NCI-H82 treated with DMSO at 0.1 percent for 48 hours (cell line): ENCODE measurements around the gene LMOD2.

Experiments used
- DNase-seq: peaks from one replicate; lab custom pipeline; 2025; ENCODE audit not compliant: unreplicated experiment; lab: John Stamatoyannopoulos, UW

Gene LMOD2

DNA sequence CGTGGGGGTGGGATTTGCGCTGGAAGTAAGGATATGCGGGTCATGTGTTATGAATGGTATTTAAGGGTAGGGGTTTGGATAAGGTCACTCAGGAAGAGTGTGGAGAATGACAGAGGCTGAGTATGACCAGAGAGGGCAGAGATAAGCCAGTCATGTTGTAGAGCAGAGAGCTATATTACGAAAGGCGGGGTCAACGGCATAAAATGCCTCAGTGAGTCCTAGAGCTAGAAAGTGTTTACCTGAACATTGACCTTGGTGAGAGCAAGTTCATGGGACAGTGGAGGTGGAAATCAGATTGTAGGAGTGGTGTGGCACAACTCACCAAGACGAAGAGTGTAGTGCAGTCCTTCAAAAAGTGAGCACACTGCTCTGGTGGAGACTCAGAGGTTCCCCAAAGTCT is 13.8 kb downstream of the LMOD2 start:
- DNase-seq = no peak

DNA sequence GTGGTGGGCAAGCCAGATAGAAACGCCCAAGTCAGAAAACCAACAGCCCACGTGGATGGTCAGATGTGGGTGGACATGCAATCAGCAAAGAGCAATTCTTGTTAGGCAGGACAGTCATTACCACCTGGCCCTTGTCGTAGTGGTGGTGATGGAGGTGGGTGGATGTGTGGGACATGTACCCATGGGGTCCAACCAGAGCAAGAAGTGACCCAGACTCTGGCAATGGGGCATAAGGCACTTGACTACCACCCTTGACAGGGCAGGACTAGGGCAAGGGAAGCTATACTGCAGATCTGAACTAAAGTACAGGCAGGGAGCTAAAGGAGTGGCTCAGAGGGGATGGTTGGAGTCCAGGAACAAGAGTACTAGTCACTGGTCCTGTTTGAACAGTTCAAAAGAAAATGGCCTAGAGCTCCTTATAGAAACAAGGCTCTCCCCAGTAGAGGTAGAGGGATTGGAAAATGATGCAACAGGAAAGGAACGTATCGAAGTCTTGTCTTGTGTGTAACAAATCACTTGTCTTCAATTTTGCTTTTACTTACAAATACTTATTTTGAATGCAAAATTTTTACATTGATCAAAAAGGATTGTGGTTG is 17.6 kb downstream of the LMOD2 start:
- no peak for DNase-seq

DNA sequence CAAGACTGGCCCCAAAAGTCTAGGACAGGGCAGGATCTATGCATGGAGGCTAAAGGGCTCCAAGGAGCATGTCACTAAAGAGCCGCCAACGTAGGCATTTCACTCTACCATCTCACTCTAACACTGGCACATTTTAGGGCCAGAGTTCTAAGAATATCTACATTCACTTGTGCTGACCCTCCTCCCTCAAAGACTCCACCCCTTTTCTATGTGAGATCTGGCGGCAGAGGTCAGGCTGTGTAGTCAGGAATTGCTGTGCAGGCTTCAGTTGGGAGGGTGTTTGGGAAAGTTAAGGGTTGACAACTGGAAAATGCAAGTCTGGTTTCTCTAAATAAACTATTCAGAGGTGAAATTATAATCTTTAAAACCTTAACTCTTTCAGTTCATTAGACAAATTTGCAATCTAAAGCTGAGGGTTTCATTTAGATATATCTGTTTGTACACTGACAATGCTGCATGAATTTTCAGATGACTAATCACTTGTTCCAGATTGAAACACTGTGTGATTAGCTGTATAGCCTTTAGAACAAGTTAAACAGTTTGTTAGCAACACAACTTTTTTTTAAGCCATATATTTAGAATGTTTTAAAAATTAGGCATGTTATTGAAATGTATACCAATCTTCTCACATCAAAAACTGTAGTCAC is 18.2 kb downstream of the LMOD2 start:
- DNase-seq = no peak

DNA sequence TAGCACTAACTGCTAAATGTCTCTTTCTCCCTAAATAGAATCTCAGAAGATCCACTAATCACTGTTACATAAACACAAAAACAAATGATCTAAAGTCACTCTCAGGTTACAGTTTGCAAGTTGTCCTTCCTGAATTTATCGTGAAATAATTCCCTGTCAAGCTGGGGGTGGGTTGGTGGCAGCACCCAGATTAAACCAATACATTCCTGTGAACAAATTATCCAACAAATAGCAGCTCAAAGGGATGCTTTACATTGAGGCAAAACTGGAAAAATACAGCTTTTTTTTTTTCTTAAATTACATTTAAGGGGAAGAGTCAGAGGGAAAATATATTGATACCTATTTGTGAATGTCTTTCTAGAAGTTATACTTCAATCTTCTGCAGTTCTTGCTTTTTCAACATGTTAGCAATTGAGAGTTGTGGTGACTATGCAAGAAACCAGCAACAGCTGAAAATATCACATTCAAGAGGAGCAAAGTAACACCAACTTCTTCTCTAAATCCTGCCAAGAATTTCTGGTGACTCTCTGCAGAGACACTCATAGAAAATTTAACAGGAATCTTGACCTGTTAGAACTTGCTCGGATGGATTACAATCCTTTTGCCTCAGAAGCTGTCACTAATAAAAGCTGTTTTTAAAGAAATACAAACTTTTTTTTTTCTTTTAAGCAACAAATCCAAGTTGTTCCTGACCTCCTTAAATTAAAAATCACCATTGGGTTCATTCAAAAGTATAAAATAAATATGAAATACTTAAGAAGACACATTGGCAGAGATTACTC is 18.9 kb downstream of the LMOD2 start:
- DNase-seq = no peak

DNA sequence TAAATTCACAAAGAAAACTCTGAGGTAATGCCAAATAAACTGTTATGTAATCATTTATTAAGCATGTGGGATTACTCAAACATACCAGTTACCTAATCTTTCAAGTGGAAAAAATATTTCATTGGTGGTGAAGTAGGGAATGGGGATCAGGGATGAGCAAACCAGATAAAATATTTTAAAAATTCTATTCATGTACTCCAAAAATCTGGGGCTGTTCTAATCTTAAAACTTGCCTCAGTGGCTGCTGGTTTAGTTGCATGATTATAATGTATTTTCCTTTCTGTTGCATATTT is 19.5 kb downstream of the LMOD2 start:
- DNase-seq = no peak

DNA sequence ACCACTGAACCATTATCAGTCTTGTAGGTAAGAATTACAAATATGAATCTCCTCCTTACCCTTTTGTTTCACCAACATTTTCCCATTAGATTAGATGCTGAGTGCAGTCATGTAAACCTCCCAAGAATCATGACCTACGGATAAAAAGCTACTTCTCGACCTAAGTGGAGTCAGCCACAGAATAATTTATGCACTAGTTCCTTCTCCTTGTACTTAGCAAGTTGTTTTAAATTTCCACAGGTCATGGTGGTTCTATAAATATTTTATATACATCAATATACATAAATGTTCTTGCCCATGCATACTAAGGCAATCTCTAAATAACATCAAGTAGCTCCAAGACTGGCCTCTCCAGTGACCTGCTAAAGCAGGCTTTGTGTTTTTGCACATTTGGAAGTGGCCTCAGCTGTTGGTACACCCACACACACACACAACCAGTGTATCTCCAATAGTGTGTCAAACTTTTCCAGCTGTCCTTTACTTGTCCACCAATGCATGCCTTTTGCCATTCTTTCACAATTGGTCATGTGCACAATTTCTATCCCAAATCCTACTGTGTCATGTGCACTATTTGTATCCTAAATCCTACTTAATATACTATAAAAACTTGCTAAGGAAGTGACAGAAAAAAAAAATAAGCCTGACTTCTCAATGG is 21.5 kb downstream of the LMOD2 start:
- no peak for DNase-seq

DNA sequence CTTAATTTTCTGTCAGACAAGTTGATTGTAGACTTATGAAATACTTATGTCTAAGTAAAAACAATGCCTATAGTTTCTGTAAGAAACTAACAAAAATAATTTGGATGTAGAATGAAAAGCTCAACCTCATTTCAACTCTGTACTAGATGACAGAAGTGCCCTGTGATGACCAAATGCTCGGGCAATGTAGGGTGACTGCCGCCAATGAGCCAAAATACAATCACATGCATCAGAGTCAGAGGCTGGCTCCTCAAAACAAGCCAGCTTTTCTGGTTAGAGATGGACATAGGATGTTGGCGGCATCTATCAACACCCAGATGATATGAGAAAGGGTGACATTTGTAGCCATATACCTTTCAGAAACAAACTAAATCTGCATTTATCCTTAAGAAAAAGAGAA is 23.9 kb downstream of the LMOD2 start:
- no peak for DNase-seq

DNA sequence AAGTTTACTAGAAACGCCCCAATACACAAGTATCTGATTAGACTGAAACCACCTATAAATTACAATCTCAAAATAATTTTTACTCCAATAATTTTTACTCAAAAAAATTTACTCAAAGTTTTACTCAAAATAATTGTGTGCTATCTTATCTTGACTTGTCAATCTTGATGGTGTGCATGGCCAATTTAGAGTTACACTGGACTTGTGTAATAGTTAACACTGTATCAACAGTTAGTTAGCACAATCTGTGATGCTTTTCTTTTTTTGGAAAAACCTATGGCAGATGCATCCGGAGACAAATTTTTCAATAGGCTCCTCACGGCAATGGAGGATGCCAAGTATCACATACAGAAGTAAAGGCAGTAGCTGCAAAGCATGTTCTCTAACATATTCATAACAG is 24.9 kb downstream of the LMOD2 start:
- DNase-seq = no peak

DNA sequence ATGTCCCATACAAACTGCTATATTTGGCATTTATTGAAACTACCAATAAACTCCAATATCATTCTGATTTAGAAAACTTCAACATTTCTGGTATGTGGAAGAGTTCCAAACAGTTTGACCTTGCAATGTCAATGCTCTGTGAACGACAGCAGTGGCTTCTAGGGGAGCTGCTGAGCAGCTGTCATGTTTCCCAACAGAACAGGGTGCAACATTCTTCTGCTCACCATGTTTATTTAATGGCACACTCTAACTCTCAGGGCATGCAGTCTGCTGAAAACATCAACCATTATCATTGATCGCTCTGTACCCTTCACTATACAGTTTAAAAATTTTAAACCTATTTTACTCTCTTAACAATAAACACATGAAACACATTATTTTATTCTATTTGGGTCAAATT is 25.9 kb downstream of the LMOD2 start:
- no peak for DNase-seq

DNA sequence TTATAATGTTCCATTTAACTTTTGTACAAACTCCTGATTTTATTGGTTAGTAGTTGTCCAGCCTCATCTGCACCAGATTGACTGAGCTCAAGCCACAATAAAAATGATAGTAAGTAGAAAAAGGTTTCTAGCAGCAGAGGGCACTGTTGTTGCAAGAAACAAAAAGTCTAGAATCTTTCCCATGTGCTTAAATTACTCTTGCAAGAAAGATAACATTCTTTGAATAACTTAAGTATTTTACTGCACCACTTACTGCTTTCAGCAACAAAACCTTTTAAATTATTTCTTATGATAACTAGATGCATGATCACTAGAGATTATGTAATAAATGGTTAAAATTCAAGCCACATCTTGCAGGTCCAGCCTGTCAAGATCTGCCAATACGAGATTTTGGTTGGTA is 27.0 kb downstream of the LMOD2 start:
- DNase-seq = peak; percentile 20

DNA sequence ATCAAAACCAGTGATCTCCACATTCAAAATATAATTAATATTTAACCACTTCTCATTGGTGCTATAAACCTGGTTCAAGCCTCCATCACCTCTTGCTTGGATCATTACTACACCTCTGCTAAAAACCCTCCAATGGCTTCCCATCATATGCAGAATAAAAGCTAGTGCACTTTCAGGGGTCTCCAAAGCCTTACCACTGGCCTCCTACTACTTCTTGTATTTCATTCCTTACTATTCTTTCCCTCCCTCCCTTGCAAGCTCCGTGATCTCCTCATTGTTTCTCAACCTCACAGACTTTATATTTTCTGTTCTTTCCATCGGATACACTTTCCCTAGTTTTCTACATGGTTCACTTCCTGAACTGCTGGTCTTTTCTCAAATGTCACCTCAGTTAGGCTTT is 31.5 kb downstream of the LMOD2 start:
- DNase-seq = no peak

DNA sequence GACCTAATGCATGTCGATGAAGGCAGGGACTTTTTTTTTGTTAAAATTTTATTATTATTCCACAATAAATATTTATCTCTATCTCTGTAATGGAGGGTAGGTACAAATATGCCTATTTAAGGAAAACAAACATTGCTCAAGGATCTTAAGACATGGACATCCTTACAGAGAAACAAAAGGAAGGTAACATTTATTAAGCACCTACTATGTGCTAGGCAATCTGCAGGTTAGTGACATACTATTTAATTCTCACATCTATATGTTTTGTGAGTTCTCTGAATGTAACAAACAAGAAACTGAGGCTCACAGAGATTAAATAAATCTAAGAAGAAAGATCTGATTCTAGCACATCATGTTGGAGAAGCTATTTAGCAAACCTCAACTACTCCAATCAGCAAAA is 32.1 kb downstream of the LMOD2 start:
- DNase-seq = no peak

DNA sequence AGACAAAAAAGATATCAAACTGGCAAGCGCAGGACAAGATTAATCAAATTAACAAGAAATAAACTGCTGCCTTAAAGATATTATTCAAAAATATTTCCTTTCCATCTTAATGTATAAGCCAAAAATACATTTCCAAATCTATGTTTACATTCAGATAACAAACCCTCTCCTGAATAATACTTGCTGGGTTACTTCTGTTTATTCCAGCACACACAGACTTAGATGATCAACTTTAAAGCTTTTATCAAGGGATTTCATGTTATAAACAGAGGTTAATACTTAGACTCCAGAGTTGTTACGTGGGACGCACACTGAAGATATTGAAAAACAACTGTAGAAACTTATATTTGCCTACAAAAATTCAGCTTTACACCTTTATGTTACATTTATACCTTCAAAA is 33.6 kb downstream of the LMOD2 start:
- no peak for DNase-seq

DNA sequence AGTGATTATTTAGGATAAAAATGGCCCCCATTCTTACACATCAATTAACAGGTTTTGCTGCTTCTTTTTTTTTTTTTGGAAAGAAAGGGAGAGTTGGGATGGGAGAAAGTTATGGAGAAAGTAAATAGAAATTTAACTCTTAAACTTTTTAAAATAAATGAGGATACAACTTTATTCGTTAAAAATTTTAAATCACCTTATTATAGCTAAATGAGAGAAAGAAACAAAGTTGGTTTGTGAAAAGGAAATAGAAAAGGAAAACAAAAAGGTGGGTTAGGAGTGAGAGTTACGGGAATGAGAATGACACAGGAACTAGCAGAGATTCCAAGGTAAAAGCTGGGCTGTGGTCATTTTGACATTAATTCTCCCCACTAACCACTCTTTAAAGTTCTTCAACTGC is 34.9 kb downstream of the LMOD2 start:
- DNase-seq = no peak

DNA sequence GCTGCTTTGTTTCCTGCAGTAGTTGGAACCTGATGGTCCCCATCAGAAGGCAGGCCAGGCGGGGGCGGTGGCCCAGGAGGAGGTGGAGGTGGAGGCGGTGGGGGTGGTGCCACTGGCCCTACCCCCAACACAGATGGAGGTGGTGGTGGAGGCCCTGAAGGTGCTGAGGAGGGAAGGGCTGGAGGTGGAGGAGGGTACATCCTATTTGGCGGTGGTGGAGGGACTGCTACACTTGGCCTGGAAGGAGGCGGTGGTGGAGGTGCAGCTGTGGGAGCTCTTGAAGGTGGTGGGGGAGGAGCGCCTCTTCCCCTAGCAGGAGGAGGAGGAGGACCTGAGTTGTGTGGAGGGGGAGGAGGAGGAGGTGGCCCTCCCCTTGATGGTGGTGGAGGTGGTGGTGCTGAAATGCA is 36.8 kb downstream of the LMOD2 start:
- peak; percentile 53 for DNase-seq

DNA sequence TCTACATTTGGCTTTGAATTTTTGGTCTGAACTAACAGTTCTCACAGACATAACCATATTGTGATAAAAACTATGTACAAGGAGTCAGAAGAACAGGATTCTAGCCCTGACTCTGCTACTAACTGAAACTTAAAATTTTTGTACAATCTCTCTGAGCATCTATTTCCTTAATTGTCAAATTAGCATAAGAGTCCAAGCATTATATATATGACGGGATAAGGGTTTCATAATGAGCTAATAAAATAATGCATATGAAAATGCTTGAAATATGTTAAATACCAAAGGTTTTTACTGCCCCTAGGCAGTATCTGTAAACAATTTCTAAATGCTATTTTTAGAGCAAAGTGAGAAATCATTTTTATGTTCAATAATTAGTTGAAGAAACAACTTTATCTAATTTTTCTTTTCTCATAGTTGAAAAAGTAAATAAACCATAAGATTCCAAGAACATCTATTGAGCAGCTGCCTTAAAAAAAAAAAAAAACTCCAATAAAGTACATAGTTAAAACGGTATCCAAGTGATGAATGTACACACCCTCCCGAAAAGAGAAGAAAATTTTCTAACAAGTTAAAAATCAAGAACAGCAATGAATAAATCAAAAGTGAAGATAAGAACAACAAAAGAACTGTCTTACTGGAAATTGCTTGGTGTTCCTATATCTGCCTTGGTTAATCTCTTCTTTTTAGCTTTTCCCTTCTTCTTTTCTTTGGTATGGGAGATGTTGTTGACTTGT is 40.4 kb downstream of the LMOD2 start:
- DNase-seq = no peak

DNA sequence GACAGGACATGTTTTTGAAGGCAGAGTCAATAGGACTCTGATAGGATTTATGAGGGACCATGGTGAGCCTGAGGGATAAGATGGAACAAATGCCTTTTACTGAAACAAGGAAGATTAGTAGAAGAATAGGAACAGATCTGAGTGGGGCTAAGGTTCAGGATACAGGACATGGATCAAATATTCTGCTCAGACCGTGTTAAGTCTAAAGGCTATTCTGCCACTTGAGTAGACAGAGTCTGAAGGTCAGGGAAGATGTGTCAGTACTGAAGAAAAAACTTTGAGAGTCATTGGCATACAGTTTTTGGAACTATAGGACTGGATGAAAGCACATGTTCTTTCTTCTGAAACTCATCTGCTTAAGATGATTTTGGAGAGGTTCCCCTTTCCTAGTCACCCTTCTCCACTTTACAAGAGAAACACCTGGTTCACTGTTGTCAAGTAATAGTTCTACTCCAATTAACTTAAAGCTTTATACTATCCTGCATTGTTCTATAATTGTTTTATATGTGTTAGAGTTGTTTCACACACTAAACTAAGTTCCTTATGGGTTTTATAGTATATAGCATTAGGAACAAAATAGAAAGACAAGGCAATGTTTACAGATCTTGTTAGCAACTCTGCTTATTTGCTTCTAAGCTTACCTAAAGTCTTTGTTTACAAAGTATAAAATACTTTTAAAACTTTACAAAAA is 49.7 kb downstream of the LMOD2 start:
- DNase-seq = no peak

DNA sequence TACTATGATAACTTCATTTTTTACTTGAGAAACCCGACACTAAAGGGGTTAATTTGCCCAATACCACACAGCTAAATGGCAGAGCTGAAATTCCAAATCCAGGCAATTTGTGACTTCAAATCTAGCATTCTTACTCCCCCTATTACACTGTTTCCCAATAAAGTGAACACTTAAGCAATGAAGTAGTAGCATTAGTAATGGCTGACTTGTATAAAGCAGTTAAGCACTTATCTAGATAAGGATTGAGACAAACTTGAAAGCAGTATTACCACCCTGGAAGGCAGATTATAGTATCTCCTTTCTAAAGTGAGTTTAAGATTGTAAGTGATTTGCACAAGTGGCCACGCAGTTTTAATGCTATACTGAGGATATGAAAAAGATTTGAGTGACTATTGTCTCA is 53.9 kb downstream of the LMOD2 start:
- no peak for DNase-seq

DNA sequence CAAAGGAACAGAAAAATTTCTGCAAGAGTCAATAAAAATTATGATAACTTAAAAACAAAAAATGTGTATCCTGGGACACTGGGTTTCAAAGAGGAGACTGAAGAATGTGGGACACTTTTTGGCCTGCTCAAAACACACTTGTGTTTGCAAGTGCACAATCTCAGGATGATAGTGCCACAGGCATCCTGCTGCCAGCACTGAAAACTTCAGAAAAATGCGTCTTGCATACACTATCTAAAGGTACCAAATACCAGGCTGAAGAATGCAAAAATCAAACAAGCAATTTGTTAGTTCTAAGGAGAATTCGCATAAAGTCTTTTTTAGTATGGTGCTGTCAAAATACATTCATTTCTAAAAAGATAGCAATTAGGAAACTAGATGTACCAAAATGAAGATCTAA is 55.0 kb downstream of the LMOD2 start:
- DNase-seq = no peak

DNA sequence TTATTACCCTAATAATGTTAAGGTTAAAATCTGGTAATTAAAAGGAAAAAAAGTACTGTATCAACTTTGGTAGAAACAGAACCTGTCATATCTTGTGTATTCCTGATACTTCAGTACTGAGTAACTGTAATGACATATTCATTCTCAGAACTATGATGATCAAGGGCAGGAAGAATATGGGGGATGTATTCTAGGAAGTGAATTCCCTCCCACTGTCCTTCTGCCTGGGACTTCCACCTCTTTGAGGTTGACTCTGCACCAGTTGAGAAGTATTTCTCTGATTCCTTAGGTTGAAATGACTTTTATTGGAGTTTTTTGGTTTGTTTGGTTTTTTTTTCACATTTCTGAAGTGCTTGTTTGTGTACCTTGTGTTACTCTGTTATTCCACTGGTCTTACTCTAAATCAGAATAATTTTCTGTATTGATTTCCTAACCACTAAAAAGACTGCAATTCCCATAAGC is 56.2 kb downstream of the LMOD2 start:
- no peak for DNase-seq

DNA sequence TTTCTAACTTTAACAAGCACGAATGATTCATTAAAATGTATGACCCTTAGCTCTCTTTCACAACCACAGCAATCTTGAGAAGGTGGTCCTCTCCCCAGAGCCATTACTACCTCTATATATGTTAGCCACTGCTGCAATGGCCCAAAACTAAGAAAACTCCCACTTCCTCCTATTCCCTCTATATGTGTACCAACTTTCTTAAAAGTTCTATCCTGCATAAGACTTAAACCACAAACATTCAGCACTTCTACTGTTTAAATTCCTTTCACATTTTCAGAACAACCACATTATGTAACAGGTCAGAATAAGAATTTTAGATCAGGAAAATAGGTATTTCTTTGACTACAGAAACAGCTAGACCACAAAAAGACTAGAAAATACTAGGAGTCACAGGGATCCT is 57.0 kb downstream of the LMOD2 start:
- DNase-seq = no peak
